Daoy (cell line): ENCODE data around the gene PPP1R2B. TPM values are rescaled to one million over a fixed set of nuclear protein-coding genes. Genes with fewer than 3 reads are reported as not detected.

Experiments
- DNase-seq: peaks from one replicate; pipeline ENCODE4 v3.0.0-alpha.2; 2015; ENCODE audit warnings: low read depth
- total RNA-seq: library from RNA; depleted of rRNA; stranded (reverse); fragments of >200 nt; shearing (Covaris generic); gene quantifications from 2 replicates; pipeline ENCODE4 v1.2.3, GENCODE V29; 2014; rRNA removed

The PPP1R2B gene
- total RNA-seq, 1 experiment from 2014 or later = 0.06 TPM

GRCh38 chr5:156879665-156880285, 29.7 kb downstream of the PPP1R2B start:
- peak; percentile 6 for DNase-seq

- no peak for DNase-seq
Measured at GRCh38 chr5:156883316-156883875, 33.3 kb downstream of the PPP1R2B start.

- DNase-seq = no peak
Measured at GRCh38 chr5:156888520-156888919, 38.4 kb downstream of the PPP1R2B start.

GRCh38 chr5:156892223-156892622, 42.1 kb downstream of the PPP1R2B start:
- no peak for DNase-seq

- DNase-seq = no peak
Measured at GRCh38 chr5:156892864-156893263, 42.8 kb downstream of the PPP1R2B start.

- DNase-seq = no peak
Measured at GRCh38 chr5:156893517-156893916, 43.4 kb downstream of the PPP1R2B start.

GRCh38 chr5:156896546-156896945, 46.5 kb downstream of the PPP1R2B start:
- DNase-seq = no peak

Other genes with a start within 250 kb of the PPP1R2B start
- not detected in 2 replicates for gene TIMD4, start 112.9 kb downstream of the PPP1R2B start, total RNA-seq
- not detected in 2 replicates for gene HAVCR1, start 208.8 kb downstream of the PPP1R2B start, total RNA-seq